Loucy (cell line): ENCODE results near the gene MACROD2.

Source experiments
- CTCF ChIP-seq: fragments of 200-600 bp; sonication (generic); conservative IDR thresholded peaks from 2 replicates; pipeline ENCODE4 v1.5.1; 2014; ENCODE audit warnings: mild to moderate bottlenecking, antibody characterized with exemption, low read length
- EZH2phosphoT487 ChIP-seq: fragments of 200-600 bp; IDR thresholded peaks from 2 replicates; pipeline ENCODE4 v1.6.1; 2018; ENCODE audit warnings: antibody characterized with exemption, mild to moderate bottlenecking, moderate library complexity, borderline replicate concordance

DNA sequence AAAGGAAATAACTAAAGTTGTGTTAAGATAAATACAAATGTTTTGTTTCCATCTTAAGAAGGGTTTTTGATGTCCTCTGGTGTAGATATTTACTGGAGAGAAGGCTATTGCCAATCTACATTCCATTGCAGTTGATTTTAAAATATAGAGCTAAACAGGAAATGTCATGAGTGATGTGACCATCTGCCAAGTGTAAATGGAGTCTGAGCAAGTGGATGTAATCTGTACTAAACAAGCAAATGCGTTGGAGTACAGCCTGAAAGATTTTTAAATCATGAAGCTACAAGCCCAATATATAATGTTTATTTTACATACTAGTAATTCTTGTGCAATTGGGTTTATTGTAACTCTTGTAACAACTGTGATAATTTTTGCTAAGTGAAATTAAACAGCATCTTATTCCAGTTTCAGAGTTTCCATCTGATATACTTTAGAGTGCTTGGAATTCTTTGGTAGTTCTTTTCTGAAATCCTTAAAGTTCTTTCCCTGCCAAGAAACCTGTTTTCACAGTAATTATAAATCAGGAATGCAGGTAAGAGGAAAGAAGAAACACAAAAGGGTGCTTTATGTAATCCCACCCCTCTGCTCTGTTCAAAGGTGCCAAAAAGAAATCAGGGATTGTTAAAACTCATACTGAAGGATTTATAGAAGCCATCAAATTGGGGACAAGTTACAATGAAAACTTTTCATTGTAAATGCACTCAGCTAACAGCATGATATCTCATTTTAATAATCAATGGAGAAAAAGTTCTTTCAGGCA lies 389.3 kb downstream of the MACROD2 start:
- no peak for TF ChIP-seq CTCF
- no peak for TF ChIP-seq EZH2phosphoT487
